ENCODE results near the gene PTPRT.

DNA sequence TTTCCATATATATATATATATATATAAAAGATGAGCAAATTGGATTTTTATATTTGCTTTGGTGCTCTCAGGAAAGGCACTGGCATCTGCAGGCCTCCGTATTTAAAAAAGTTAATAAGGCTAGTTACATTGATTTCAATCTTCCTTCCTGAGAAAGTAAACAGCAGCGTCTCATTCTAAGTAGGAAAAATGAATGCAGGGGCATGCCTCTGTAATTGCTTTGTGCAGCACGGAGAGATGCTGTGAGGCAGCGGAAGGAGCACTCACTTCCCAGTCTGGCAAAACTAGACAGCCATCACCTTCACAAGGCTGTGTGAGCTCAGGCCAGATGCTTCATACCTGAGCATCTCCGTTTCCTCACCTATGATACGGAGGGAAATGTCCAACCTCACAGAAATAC, 303.7 kb downstream of the PTPRT start:
- TF ChIP-seq POLR2A (IDR thresholded peaks at IDR 0.05) (no peak), POLR2AphosphoS5 (IDR thresholded peaks at IDR 0.05) (no peak), EP300 (IDR thresholded peaks at IDR 0.05) (no peak)
- TF ChIP-seq, protein P1, sequence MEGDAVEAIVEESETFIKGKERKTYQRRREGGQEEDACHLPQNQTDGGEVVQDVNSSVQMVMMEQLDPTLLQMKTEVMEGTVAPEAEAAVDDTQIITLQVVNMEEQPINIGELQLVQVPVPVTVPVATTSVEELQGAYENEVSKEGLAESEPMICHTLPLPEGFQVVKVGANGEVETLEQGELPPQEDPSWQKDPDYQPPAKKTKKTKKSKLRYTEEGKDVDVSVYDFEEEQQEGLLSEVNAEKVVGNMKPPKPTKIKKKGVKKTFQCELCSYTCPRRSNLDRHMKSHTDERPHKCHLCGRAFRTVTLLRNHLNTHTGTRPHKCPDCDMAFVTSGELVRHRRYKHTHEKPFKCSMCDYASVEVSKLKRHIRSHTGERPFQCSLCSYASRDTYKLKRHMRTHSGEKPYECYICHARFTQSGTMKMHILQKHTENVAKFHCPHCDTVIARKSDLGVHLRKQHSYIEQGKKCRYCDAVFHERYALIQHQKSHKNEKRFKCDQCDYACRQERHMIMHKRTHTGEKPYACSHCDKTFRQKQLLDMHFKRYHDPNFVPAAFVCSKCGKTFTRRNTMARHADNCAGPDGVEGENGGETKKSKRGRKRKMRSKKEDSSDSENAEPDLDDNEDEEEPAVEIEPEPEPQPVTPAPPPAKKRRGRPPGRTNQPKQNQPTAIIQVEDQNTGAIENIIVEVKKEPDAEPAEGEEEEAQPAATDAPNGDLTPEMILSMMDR (IDR thresholded peaks at IDR 0.05): no peak

All from gastroesophageal sphincter (tissue), 3 donors.